Adrenal gland (tissue), 5 donors: ENCODE measurements around the gene OR8B2.
"Not testable (repeated sequence)": the region's sequence is repeated elsewhere in the genome, so short reads cannot be mapped to it uniquely, and the experiment has no call there.

Experiments
- CTCF ChIP-seq, 6 experiments: fragments of 450-650 bp in 4 of 6; fragments of 200-600 bp in 2 of 6; sonication (generic) in 1 of 6; IDR thresholded peaks; 1 replicate in 5 of 6; 2 replicates in 1 of 6; pipeline versions ENCODE4 v1.5.1 to v1.8.0; 2016 to 2021; ENCODE audit warnings: antibody characterized with exemption in 6 of 6, mild to moderate bottlenecking in 2 of 6, moderate library complexity in 1 of 6
- POLR2A ChIP-seq, 2 donors: fragments of 450-650 bp; IDR thresholded peaks; one replicate each; pipeline ENCODE4 v1.6.1; 2017; ENCODE audit warnings: antibody characterized with exemption in 2 of 2, mild to moderate bottlenecking in 2 of 2, moderate library complexity in 1 of 2
- donor health status: DM: no; HTN: no; CAD: no.

- not testable (repeated sequence) for TF ChIP-seq CTCF, POLR2A (IDR thresholded peaks at IDR 0.05)
Observed at GRCh38 chr11:124382857-124383256, 1.4 kb downstream of the OR8B2 start.
